Measurements from ENCODE around the gene NFATC4. TPM values are rescaled to one million over a fixed set of nuclear protein-coding genes. Genes with fewer than 3 reads are reported as not detected.
A peak's percentile ranks its signal among the peaks of the same experiment; 100 is the strongest.

The NFATC4 gene
- total RNA-seq, 1 donor from 2014 or later: 67.2 TPM

DNA sequence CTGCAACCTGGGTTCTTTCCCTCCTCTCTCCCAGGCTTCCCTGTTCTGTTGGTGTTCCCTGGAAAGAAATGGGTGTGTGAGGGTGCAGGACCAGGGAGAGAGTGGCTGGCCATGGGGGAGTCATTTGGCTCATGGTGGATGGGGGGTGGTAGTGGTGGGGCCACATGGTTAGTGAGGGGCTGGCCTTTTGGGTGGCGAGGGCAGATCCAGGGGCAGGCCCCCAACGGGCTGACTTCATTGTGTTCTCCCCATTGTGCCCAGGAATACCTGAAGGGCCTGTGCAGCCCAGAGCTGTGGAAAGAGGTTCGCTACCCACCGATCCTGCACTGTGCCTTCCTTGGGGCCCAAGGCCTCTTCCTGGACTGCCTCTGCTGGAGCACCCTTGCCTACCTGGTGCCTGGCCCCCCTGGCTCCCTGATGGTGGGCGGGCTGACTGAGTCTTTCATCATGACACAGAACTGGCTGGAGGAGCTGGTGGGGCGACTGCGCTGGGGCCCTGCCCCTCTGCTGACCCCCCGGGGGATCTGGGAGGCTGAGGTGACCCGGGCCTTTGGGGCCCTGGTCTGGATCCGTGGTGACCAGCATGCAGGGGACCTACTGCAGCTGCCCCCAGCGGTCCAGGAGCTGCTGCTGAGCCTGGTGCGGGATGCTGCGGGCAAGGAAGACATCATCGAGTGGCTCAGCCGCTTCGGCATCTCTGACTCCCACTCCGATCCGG, 39.8 kb downstream of the NFATC4 start:
- no peak for DNase-seq (ENCODE audit: low spot score)

DNA sequence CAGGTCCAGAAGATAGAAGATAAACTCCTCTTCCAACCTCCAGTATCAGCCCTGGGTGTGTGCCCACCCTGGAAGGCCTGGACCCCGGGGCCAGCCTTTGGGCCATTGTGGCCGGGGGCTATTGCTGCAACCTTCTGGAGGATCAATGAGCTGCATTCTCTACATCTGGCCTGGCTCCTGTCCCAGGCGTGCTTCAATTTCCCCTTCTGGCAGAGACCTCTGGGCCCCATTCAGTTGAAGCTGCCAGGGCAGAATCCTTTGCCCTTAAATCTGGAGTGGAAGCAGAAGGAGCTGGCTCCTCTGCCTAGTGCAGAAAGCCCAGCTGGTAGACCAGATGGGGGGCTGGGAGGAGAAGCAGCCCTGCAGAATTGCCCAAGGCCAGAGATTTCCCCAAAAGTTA, 40.8 kb downstream of the NFATC4 start:
- no peak for DNase-seq (ENCODE audit: low spot score)

DNA sequence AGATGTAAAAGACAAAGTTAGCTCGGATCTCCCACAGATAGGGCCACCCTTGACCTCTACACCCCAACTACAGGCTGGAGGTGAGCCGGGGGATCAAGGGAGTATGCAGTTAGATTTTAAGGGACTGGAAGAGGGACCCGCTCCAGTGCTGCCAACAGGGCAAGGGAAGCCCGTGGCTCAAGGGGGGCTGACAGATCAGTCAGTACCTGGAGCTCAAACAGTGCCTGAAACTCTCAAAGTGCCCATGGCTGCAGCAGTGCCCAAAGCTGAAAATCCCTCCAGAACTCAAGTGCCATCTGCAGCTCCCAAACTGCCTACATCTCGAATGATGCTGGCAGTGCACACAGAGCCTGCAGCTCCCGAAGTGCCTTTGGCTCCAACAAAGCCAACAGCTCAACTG, 41.2 kb downstream of the NFATC4 start:
- DNase-seq (ENCODE audit: low spot score): no peak

DNA sequence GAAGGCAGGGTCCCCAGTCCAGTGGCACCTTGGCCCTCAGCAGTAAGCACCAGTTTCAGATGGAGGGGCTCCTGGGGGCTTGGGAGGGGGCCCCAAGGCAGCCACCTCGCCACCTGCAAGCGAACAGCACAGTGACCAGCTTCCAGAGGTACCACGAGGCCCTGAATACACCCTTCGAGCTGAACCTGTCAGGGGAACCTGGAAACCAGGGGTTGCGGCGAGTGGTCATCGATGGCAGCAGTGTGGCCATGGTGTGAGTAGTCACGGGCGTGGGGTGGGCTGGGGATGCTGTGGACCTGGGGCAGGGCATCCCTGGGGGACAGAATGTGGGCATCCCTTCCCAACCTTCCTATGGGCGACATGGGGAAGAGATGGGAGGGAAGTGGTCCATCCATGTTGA, 42.0 kb downstream of the NFATC4 start:
- DNase-seq (ENCODE audit: low spot score): no peak

DNA sequence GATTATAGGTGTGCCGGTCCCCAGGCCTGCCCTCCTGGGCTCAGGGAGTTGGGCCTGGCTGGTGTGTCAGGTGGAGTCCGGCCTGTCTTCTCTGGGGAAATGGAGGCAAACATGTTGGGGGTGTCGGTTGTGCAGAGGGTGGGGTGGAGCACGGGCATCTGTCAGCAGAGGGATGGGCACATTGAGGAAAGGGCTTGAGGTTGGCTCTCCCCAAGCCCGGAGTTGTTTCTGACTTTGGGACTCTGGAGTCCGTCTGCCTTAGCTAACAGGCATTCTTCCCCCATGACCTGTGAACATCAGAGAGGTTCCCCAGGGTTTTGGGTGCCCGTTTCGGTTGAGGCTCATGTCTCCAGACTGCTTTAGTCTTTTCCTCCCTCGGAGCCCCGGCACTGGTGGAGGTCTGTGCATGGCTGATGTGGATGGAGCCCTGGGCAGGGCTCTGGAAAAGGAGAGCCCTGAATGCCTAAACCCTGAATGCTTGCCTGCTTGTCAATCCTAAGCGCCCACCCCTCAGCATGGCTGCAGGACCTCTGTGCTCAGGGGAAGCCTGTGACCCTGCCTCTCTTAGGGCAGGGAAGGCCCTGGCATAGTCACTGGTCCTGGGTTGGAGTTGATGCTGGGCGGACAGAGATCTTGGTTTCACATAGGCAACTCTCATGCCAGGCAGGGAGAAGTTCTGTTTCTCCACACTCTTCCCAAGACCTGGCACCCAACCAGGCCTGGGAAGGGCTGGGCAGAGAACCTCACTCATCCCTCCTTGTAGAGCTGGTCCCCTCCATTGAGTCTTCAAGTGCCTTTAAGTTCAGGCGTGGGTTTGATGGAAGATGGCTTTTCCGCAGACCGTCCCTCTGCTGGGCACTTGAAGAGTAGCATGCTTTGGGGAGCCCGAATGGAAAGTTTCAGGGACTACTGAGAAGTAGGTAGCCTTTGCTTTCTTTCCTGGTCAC, 43.7 kb downstream of the NFATC4 start:
- DNase-seq (ENCODE audit: low spot score): no peak

DNA sequence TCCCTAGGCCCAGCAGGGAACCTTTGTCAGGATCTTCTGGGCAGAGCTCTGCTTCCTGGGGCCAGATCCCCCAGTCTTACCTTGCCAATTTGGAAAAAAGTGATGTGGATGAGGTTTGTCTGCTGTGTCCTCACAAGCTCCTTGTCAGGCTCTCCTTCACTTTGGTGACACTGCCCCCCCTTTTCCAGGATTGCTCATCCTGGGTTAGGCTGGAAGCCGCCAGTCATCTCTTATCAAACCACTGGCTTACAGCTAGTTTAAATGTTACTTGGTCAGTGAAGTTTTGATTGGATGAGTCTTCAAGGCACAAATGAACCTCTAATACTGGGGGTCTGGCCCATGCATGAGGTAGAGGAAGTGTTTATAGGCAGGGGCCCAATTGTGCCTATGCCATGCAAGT, 46.1 kb downstream of the NFATC4 start:
- DNase-seq (ENCODE audit: low spot score): no peak

DNA sequence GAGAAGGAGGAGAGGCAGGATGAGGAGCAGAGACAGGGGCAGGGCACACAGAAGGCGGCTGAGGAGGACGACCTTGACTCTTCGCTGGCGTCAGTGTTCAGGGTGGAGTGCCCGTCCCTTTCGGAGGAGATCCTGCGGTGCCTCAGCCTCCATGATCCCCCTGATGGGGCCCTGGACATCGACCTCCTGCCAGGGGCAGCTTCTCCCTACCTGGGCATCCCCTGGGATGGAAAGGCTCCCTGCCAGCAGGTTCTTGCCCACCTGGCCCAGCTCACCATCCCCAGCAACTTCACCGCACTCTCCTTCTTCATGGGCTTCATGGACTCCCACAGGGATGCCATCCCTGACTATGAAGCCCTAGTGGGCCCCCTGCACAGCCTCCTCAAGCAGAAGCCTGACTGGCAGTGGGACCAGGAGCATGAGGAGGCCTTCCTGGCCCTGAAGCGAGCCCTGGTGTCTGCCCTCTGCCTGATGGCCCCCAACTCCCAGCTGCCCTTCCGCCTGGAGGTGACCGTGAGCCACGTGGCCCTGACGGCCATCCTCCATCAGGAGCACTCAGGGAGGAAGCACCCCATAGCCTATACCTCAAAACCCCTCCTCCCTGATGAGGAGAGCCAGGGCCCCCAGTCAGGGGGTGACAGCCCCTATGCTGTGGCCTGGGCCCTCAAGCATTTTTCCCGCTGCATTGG, 46.9 kb downstream of the NFATC4 start:
- DNase-seq (ENCODE audit: low spot score): no peak

DNA sequence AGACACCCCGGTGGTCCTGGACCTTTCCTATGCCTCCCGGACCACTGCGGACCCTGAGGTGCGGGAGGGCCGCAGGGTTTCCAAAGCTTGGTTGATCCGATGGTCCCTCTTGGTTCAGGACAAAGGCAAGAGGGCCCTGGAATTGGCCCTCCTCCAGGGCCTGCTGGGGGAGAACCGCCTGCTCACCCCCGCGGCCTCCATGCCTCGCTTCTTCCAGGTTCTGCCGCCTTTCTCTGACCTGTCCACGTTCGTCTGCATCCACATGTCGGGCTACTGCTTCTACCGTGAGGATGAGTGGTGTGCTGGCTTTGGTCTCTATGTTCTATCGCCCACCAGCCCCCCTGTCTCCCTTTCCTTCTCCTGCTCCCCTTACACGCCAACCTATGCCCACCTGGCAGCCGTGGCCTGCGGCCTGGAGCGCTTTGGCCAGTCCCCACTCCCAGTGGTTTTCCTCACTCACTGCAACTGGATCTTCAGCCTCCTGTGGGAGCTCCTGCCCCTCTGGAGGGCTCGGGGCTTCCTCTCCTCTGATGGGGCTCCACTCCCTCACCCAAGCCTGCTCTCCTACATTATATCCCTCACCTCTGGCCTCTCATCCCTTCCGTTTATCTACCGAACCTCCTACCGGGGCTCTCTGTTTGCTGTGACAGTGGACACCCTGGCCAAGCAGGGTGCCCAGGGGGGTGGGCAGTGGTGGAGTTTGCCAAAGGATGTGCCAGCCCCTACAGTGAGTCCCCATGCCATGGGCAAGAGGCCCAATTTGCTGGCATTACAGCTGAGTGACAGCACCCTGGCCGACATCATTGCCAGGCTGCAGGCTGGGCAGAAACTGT, 47.7 kb downstream of the NFATC4 start:
- DNase-seq (ENCODE audit: low spot score): no peak

DNA sequence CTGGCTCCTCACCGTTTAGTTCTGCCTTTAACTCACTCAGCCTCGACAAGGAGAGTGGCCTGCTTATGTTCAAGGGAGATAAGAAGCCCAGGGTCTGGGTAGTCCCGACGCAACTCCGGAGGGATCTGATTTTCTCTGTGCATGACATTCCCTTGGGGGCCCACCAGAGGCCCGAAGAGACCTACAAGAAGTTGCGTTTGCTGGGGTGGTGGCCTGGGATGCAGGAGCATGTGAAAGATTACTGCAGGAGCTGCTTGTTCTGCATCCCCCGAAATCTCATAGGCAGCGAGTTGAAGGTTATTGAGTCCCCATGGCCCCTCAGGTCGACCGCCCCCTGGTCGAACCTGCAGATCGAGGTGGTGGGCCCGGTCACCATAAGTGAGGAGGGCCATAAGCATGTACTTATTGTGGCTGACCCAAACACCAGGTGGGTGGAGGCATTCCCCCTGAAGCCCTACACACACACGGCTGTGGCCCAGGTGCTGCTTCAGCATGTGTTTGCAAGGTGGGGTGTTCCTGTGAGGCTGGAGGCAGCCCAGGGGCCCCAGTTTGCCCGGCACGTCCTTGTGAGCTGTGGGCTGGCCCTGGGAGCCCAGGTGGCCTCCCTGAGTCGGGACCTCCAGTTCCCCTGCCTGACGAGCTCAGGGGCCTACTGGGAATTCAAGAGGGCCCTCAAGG, 48.4 kb downstream of the NFATC4 start:
- no peak for DNase-seq (ENCODE audit: low spot score)

DNA sequence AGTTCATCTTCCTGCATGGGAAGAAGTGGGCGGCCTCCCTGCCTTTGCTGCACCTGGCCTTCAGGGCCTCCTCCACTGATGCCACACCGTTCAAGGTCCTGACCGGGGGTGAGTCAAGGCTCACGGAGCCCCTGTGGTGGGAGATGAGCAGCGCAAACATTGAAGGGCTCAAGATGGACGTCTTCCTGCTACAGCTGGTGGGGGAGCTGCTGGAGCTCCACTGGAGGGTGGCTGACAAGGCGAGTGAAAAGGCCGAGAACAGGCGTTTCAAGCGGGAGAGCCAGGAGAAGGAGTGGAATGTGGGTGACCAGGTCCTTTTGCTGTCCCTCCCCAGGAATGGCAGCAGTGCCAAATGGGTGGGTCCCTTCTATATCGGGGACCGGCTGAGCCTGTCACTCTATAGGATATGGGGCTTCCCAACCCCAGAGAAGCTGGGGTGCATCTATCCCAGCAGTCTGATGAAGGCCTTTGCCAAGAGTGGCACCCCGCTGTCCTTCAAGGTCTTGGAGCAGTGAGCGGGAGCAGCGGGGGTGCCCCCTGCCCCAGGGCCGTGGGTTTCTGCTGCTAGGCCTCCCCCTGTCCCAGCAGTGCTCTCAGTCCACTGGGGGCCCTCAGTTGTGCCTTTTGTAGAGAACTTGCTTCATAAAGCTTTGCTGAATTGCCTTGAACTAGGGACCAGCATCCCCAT, 49.1 kb downstream of the NFATC4 start:
- DNase-seq (ENCODE audit: low spot score): no peak

DNA sequence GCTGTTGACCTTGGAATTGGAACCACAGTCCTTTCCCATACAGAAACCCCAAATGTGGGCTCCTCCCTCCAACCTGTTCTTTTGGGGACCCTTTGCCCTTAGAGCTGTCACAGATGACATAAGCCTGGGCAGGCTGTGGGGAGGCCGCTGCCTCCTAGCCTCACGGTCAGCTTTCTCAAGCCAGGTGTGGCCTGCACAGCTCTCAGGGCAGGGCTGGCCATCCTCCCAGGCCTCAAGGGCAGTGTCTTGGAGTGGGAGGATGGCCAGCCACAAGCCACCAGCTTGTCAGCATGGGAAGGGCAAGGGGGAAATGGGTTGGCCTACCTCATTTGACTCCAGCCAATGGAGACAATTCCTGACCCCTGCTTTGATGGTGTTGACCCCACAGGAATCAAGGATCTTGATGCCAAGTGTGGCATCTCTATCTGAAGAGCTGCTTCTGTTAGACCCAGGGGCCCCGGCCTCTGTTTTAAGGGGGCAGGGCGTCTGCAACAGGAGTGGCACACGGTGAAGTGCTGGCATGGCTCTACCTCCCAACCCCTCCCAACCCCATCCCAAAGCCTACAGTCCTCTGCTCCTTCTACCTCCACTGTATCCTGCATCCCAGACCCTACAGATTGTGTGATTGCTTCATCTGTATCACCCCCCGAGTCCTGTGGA, 50.0 kb downstream of the NFATC4 start:
- no peak for DNase-seq (ENCODE audit: low spot score)

DNA sequence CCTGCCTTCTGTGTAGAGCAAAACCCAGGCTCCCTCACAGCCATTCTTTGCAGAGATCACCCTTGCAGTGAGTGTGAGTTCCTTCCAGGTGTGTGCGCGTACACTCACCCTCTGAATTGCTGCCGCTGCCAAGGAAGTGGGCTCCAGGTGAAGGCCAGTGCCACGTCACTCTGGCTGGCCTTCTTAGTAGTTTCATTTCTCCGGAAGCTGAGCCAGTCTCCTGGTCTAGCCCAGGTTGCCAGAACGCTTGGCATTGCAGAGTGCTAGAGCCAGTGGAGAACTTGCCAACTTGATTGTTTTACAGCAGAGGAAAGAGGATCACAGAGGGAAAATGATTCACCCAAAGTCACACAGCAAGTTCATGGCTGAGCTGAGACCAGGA, 50.5 kb downstream of the NFATC4 start:
- DNase-seq (ENCODE audit: low spot score): no peak

DNA sequence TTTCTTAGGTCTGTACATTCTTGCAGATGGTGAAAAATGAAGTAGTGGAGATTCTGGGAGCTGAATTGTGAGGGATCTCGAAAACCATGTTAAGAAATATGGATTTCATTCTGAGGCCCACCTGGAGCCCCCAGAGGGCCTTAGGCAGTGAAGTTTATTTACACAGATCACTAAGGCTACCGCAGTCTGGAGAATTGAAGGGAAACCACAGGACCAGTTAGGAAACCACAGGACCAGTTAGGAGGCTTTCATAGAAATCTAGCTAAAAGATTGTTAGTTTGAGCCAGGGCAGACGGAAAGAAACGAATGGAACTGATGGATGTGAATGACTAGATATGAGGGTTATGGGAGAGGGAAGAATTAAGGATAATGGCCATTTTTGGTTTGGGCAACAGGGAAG, 54.3 kb downstream of the NFATC4 start:
- no peak for DNase-seq (ENCODE audit: low spot score)

DNA sequence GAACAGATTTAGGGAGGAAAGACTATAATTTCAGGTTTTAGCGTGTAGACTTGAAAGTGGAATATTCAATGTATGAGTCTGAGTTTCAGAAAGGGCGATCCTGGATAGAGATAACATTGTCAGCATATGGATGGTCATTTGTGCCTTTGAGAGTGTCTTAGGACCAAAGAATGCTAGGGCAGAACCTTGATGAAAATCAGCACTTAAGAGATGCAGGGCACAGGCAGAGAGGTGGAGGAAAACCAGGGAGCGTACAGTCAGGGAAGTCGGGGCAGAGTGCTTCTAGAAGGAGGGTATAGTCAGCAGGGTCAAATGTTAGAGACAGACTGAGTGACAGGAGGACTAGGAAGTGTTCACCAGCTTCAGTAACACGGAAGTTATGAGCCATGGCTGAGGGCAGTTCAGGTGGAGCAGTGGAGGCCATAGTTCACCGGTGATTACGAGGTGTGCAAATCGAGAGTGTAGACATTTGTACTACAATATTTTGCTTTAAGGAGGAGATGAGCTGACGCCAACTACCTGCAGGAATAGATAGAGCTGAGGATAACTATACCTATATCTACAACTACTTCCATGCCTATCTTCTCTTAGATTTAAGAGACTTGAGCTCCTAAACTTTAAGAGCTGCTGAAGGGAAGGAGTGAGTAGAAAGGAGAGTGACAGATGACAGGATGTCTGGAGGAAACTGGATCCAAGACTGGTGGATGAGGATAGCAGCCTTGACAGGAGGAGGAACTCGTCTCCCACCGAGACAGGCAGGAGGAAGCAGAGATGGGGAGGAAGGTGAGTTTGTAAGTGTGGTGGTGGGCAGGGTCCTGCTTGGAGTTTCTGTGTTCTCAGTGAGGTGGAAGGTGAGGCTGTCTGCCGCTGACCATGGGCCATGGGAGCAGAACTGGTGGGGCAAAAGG, 55.0 kb downstream of the NFATC4 start:
- DNase-seq (ENCODE audit: low spot score): peak; percentile 41

DNA sequence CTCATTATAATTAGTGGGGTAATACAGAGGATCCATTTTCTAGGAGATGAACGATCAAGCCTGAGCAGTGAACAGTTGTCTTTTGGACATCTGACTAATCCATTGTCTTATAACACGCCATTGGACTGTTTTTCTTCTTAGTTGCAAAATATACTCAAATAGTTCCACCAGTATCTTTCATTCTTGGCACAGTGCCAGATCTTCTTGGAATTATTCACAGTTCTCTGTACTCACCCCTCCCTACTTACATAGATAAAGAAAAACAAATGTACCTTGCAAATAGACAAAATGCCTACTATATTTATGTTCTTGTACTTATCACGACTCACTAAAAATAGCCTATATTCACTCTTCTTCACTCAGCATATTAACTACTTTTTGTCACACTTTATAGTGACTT, 57.7 kb downstream of the NFATC4 start:
- no peak for DNase-seq (ENCODE audit: low spot score)

DNA sequence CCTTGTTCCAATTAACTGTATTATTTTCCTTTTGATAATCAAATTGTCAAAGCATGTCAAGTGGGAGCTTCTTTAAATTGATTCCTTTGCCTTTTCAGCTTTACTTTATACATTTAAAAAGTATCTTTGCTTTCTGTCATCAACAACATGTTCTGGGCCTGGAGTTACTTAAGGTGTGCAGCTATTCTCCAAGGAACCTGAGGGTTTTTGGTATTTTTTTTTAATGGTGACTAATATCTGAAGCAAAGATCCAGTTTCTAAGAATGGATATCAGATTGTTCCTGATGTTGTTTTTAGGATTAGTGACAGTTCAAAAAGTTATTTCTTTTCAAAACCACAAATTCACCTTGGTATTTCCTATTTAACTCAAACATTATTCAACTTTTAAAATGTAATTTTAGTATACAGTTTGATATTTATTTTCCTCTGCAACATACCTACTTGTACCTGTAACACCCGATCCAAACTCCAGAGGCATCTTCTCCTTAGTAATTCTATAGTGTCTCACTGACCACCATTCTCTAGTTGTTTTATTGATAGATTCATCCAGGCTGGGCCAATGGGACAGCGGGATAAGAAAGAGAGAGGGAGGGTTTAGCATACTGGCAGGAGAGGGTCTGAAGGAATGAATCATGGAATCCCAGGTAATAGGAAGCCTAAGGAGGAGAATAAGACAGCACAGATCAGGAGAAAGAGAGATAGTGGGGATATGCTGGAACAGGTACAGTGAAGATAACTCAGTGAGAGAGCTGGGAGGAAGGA, 58.3 kb downstream of the NFATC4 start:
- no peak for DNase-seq (ENCODE audit: low spot score)

DNA sequence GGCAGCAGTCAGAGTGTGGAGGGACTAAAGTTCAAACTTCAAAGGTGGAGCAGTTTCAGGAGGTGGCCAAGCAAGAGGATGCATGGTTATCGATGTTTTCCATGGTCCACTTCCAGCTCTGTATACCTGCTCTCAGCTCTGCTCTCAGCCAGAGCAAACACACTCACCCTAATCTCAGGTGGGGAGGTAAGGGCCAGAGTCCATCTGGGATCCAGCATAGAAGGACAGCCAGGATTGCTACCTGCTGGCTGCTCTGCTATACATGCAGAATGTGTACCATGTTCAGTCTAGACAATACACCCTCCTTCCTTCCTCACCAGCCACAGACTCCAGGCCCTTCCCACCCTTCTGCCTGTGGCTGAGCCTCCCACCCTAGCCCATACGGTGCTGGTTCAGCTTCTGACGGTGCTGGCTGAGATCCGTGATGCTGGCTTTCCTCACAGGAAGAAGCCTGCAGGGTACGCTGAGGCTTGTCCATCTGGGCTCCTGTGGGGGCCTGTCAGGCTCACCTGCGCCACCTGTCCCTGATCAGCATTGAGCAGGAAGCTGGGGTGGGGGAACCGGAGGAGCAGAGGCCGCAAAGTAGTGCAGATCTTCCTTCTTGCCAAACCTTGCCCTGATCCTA, 59.0 kb downstream of the NFATC4 start:
- DNase-seq (ENCODE audit: low spot score): no peak

Data from ureter (tissue), 1 donor.